Heart left ventricle (tissue), 13 donors: ENCODE data around the gene RAB1B.

ENCODE experiments used
- POLR2A ChIP-seq, 2 donors: fragments of 450-650 bp; IDR thresholded peaks; one replicate each; pipeline ENCODE4 v1.6.1; 2017; ENCODE audit warnings: antibody characterized with exemption in 2 of 2, mild to moderate bottlenecking in 2 of 2, moderate library complexity in 2 of 2
- TF ChIP-seq, protein P1 (sequence below), 12 donors: fragments of 200-600 bp; sonication (generic) in 4 of 12; IDR thresholded peaks; one replicate each; pipeline versions ENCODE4 v1.5.0 to v1.8.0; 2018 to 2022; ENCODE audit warnings: antibody characterized with exemption in 12 of 12, mild to moderate bottlenecking in 5 of 12
- donor health status: ischemic (EF 13 %, LVEDD 7.1; RV severe dilation, severe dysfunction).
- donor health status: DM: no; HTN: yes; CAD: no.
- donor health status: DM: no; HTN: no; CAD: no.
- donor health status: ischemic (EF 25% LVEDD 6.9; RV normal size, moderate dysfunction).
- donor health status: ischemic (EF 25% LVEDD 5.7; RV mildly dilated, moderate dysfunction).
- donor health status: ischemic (EF 35%, LVEDD 5.7; RV mildly dilated, moderate dysfunction).
- donor health status: nonischemic (EF 11% LVEDD 7.7; RV severe dilation, severe dysfunction).
- donor health status: DM: yes; HTN: yes; CAD: no.
- donor health status: PGD.
- donor health status: ischemic (EF 29% LVEDD 5.4; RV normal size, mild dysfunction).
- donor health status: nonischemic (EF 23%, LVEDD 6.1; RV moderate dilation, normal function).

DNA sequence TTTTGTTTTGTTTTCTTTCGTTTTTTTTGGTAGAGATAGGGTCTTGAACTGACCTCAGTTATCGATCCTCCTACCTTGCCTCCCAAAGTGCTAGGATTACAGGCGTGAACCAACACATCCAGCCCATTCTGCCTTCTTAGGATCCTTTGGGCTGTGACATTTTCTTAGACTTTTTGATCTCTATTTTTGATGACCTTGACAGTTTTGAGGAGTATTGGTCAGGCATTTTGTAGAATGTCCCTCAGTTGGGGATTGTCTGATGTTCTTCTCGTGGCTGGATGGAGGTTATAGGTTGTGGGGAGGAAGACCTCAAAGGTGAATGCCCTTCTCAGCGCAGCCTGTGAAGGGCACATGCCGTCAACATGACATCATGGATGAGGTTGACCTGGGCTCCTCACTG lies 19.5 kb upstream of the RAB1B start:
- TF ChIP-seq, protein P1, sequence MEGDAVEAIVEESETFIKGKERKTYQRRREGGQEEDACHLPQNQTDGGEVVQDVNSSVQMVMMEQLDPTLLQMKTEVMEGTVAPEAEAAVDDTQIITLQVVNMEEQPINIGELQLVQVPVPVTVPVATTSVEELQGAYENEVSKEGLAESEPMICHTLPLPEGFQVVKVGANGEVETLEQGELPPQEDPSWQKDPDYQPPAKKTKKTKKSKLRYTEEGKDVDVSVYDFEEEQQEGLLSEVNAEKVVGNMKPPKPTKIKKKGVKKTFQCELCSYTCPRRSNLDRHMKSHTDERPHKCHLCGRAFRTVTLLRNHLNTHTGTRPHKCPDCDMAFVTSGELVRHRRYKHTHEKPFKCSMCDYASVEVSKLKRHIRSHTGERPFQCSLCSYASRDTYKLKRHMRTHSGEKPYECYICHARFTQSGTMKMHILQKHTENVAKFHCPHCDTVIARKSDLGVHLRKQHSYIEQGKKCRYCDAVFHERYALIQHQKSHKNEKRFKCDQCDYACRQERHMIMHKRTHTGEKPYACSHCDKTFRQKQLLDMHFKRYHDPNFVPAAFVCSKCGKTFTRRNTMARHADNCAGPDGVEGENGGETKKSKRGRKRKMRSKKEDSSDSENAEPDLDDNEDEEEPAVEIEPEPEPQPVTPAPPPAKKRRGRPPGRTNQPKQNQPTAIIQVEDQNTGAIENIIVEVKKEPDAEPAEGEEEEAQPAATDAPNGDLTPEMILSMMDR (IDR thresholded peaks at IDR 0.05): no peak
- TF ChIP-seq POLR2A (IDR thresholded peaks at IDR 0.05): no peak
